Endothelial cell of umbilical vein (primary cell): ENCODE results near the gene MAP4K3. TPM values are rescaled to one million over a fixed set of nuclear protein-coding genes. Genes with fewer than 3 reads are reported as not detected.
A peak's percentile ranks its signal among the peaks of the same experiment; 100 is the strongest.

ENCODE experiments used
- BruUV-seq: library from RNA; stranded (reverse); fragments of 400-500 nt; replicated peaks from 2 replicates; lab custom pipeline; 2021; lab: Mats Ljungman, UMichigan
- CTCF ChIA-PET: fragments of 300-600, 350-600 bp; sonication (Branson Sonifier 250); formaldehyde crosslinking; loops from one replicate; lab custom pipeline; 2021; ENCODE audit warnings: antibody characterized with exemption, inconsistent platforms; lab: Charles Lee
- POLR2A ChIA-PET: fragments of 300-600, 350-600 bp; sonication (Branson Sonifier 250); formaldehyde crosslinking; loops from one replicate; lab custom pipeline; 2021; ENCODE audit warnings: antibody characterized with exemption, inconsistent platforms; lab: Charles Lee
- DNase-seq: peaks from one replicate; pipeline ENCODE4 v3.0.0-alpha.2; 2011; ENCODE audit warnings: low read depth, low spot score
- FAIRE-seq: peaks from 2 replicates; lab custom pipeline; 2011; peaks lifted over from hg19 to GRCh38; lab: Jason Lieb, UNC
- H2AFZ ChIP-seq: 2 replicates; pipeline ENCODE4 v1.6.0; 2012; ENCODE audit warnings: low read depth, low read length, control low read depth, inconsistent platforms
- H3K27ac ChIP-seq: 2 replicates; pipeline ENCODE4 v1.5.1; 2011; ENCODE audit warnings: low read depth, mild to moderate bottlenecking, control low read depth, low read length, moderate library complexity; ENCODE audit not compliant: insufficient read depth
- H3K27me3 ChIP-seq, 2 experiments: 2 replicates each; pipeline versions ENCODE4 v1.6.0 to v1.6.1; 2011; ENCODE audit warnings: low read length in 2 of 2, mixed read lengths in 1 of 2; ENCODE audit not compliant: control insufficient read depth in 2 of 2, insufficient read depth in 2 of 2
- H3K36me3 ChIP-seq, 2 experiments: 2 replicates in 1 of 2; 3 replicates in 1 of 2; pipeline ENCODE4 v1.5.1; 2011; ENCODE audit warnings: low read length in 2 of 2, mild to moderate bottlenecking in 1 of 2, moderate library complexity in 1 of 2; ENCODE audit not compliant: control insufficient read depth in 2 of 2, insufficient read depth in 2 of 2; ENCODE audit errors: extremely low read depth in 1 of 2
- H3K4me1 ChIP-seq: 3 replicates; pipeline ENCODE4 v1.5.1; 2011; ENCODE audit warnings: mild to moderate bottlenecking, low read length; ENCODE audit not compliant: control insufficient read depth, insufficient read depth; ENCODE audit errors: extremely low read depth
- H3K4me2 ChIP-seq: 2 replicates; pipeline ENCODE4 v1.6.1; 2011; ENCODE audit warnings: low read length, control low read depth, mixed read lengths; ENCODE audit not compliant: insufficient read depth
- H3K4me3 ChIP-seq, 3 experiments: fragments of 200-600 bp in 1 of 3; sonication (generic), shearing (Covaris generic) in 1 of 3; replicated peaks in 1 of 3; 2 replicates each; pipeline ENCODE4 v1.5.1; 2011 to 2016; ENCODE audit warnings: control low read depth in 3 of 3, low read length in 3 of 3, mild to moderate bottlenecking in 2 of 3, inconsistent platforms in 1 of 3, low read depth in 1 of 3, moderate library complexity in 1 of 3; ENCODE audit not compliant: insufficient read depth in 1 of 3
- H3K79me2 ChIP-seq: 2 replicates; pipeline ENCODE4 v1.6.0; 2012; ENCODE audit warnings: low read length, inconsistent platforms; ENCODE audit not compliant: control insufficient read depth, insufficient read depth
- H3K9ac ChIP-seq: replicated peaks from 2 replicates; pipeline ENCODE3; 2011; ENCODE audit warnings: low read length, control low read depth; ENCODE audit not compliant: insufficient read depth; ENCODE audit errors: extremely low read depth
- H3K9me1 ChIP-seq: replicated peaks from 3 replicates; pipeline ENCODE4 v1.6.0; 2011; ENCODE audit warnings: mild to moderate bottlenecking, low read length; ENCODE audit not compliant: control insufficient read depth, insufficient read depth; ENCODE audit errors: extremely low read depth
- H3K9me3 ChIP-seq: replicated peaks from 2 replicates; pipeline ENCODE4 v1.5.1; 2012; ENCODE audit warnings: low read length, inconsistent platforms; ENCODE audit not compliant: control insufficient read depth, insufficient read depth
- H4K20me1 ChIP-seq: replicated peaks from 2 replicates; pipeline ENCODE3; 2011; ENCODE audit warnings: mild to moderate bottlenecking, low read length; ENCODE audit not compliant: control insufficient read depth, insufficient read depth; ENCODE audit errors: extremely low read depth
- FOS ChIP-seq: IDR thresholded peaks from 2 replicates; pipeline ENCODE4 v1.6.1; 2011; ENCODE audit warnings: mild to moderate bottlenecking, low read length, moderate library complexity, borderline replicate concordance; ENCODE audit not compliant: insufficient read depth
- JUN ChIP-seq: IDR thresholded peaks from 2 replicates; pipeline ENCODE4 v1.6.1; 2011; ENCODE audit warnings: borderline replicate concordance, low read depth; ENCODE audit not compliant: insufficient read length, insufficient read depth
- MYC ChIP-seq: IDR thresholded peaks from one replicate; pipeline ENCODE4 v1.6.1; 2011; ENCODE audit warnings: mild to moderate bottlenecking, low read depth, low read length
- dilution Hi-C: fragments of 300-500 bp; cut with MboI; formaldehyde crosslinking; loops from one replicate; pipeline ENCODE4 v1.15.0; 2019; ENCODE audit warnings: low sequenced_read_pairs; ENCODE audit not compliant: extremely low pct_ligation_motif_present
- intact Hi-C: fragments of 100-400 bp; cut with micrococcal nuclease; formaldehyde crosslinking; loops from one replicate; pipeline ENCODE4 v1.10.0; 2022
- polyA plus RNA-seq, 4 experiments: library from polyadenylated mRNA; depleted of rRNA in 3 of 4; stranded (reverse) in 3 of 4; unstranded in 1 of 4; fragments of >200 nt; gene quantifications; 2 replicates each; pipeline versions ENCODE4 v1.2.1 to v1.2.3, GENCODE V29; 2011 to 2012; ENCODE audit warnings: missing spikeins in 1 of 4
- total RNA-seq: library from RNA; stranded (reverse); gene quantifications from 2 replicates; pipeline ENCODE4 v1.2.3, GENCODE V29; 2021
- TF ChIP-seq, protein P1 (sequence below), 2 donors: IDR thresholded peaks; 1 replicate in 1 of 2; 2 replicates in 1 of 2; pipeline ENCODE4 v1.5.1; 2011; ENCODE audit warnings: low read length in 2 of 2, mild to moderate bottlenecking in 2 of 2, moderate library complexity in 2 of 2, control low read depth in 1 of 2, inconsistent platforms in 1 of 2, low read depth in 1 of 2; ENCODE audit not compliant: insufficient read depth in 1 of 2; ENCODE audit errors: extremely low read depth in 1 of 2

MAP4K3 gene
- total and polyA plus RNA-seq, 2 donors (not counting 3 experiments of a cell fraction or from before 2014, with no cell fraction given), result 8.0 to 45.9 TPM

DNA sequence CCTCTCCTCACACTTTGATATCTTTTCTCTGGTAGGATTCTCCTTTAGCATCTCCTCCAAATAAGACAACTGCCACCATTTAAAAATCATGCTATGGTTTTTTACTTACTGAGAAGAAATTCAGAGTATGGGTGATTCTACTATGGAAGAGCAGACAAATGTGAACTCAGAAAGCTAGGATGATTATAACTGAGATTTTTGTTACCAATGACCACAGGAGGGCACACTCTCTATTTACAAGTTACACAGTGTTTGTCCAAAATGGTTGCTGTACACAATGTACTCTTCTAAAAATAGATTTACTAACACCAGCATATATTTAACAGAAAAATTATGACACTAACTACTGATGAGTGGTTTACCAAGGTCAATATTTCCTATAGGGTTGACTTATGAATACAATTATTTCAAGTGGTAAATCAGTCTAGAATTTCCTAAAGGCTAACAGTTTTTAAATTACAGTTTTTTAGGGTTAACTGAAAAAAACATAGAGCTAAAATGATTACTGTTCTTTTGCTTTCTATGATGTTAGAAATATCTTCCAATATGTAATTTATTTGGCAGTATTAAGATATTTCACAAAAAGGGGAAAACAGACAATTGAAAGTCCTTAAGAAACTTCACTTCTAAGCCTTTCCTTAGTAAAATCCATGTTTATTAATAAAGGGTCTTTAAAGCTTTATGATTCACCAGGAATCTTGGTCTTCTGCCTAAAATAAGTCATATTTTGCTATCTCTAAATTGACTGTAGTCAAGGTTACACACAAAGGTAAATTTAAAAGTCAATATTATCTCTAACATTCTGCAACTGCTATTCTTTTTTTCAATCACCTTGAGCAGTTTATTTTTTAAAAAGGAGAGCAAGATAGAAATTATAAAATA lies 57.2 kb downstream of the MAP4K3 start:
- BruUV-seq, result no TSS peak
- DNase-seq (peak; percentile 69), FAIRE-seq (peak; percentile 57)
- H3K4me2 ChIP-seq, result peak overlapping the region; percentile 62
- dilution Hi-C loops, result no loop called here
- ChIA-PET POLR2A (no interaction called here), CTCF (interaction anchor here (0.6 to 6.4 kb wide), 58 partner anchors 8 to 356 kb away, joined by 3 to 129 read pairs (median 5); partner anchors contain the start of gene MAP4K3)
- no peaks in the 10 kb centered on the region for H3K9me3 ChIP-seq
- H4K20me1 ChIP-seq, result no peaks in the 10 kb centered on the region
- H3K9me1 ChIP-seq, result no peaks in the 10 kb centered on the region
- H3K9ac ChIP-seq, result peak overlapping the region; percentile 54
- H3K27me3 ChIP-seq, result no peaks in the 10 kb centered on the region
- peaks cover 20% of the 10 kb centered on the region for H3K79me2 ChIP-seq
- H3K4me1 ChIP-seq, result peaks cover 11% of the 10 kb centered on the region
- TF ChIP-seq MYC (no peak), JUN (no peak), FOS (no peak)
- TF ChIP-seq, protein P1, sequence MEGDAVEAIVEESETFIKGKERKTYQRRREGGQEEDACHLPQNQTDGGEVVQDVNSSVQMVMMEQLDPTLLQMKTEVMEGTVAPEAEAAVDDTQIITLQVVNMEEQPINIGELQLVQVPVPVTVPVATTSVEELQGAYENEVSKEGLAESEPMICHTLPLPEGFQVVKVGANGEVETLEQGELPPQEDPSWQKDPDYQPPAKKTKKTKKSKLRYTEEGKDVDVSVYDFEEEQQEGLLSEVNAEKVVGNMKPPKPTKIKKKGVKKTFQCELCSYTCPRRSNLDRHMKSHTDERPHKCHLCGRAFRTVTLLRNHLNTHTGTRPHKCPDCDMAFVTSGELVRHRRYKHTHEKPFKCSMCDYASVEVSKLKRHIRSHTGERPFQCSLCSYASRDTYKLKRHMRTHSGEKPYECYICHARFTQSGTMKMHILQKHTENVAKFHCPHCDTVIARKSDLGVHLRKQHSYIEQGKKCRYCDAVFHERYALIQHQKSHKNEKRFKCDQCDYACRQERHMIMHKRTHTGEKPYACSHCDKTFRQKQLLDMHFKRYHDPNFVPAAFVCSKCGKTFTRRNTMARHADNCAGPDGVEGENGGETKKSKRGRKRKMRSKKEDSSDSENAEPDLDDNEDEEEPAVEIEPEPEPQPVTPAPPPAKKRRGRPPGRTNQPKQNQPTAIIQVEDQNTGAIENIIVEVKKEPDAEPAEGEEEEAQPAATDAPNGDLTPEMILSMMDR (IDR thresholded peaks at IDR 0.05; ENCODE audit: extremely low read depth in 1 of 2, insufficient read depth in 1 of 2, low read depth in 1 of 2, low read length in 2 of 2), result peak; percentile 29 to 34
- intact Hi-C loops, result loop anchor here (1.0 to 5.0 kb wide), 6 partner anchors 57 to 350 kb away; partner anchors contain the start of gene MAP4K3
- H3K27ac ChIP-seq, result peak overlapping the region; percentile 73
- no peak overlapping the region for H3K4me3 ChIP-seq
- no peak overlapping the region for H2AFZ ChIP-seq
- H3K36me3 ChIP-seq, result peaks cover 0 to 2% of the 10 kb centered on the region in 2 experiments
